Measurements from ENCODE around the gene PPP1R7. TPM values are rescaled to one million over a fixed set of nuclear protein-coding genes. Genes with fewer than 3 reads are reported as not detected.

Gene PPP1R7
- total RNA-seq, 1 experiment from 2014 or later: 24.0 TPM

DNA sequence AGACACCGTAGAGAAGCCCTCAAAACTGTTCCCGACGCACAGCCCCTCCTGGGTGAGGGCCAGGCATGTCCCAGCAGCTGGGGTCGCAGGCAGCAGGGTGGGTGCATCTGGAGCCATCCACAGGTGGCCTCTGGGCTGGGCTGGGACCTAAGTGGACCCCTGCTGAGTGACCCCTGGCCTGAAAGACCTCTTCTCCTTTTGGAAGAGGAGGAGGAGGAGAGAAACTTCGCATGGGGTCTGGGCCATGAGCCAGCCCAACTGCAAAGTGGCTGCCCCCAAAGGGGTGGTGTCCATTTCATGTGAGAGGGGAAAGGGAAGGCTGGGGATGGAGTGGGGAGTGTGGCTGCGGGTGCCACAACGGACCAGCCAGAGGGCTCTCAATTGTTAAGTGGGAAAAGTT, 63.3 kb downstream of the PPP1R7 start:
- in situ Hi-C loops (cut with HindIII; ENCODE audit: low pct_unique_long_range_greater_than_20kb, low sequenced_read_pairs): no loop called here
- no peak for DNase-seq (ENCODE audit: low read depth, low spot score)

DNA sequence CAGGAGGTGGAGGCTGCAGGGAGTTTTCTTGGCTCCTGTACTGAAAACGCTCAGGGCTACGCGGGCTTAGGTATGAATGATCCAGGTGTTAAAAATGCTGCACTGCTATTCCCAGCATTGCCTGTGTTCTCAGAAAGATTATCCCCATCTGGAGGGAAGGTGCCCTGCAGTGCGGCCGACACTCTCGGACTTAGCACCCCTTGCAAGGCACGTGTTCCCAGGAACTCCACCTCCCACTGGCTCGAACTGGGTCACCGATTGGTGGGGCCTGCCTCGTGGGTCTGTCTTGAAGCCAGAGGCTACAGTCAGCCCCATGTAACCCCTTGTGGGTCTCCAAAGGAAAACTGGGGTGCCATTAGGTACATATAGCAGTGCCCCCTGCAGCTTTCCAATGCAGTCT, 63.9 kb downstream of the PPP1R7 start:
- in situ Hi-C loops (cut with HindIII; ENCODE audit: low pct_unique_long_range_greater_than_20kb, low sequenced_read_pairs): no loop called here
- DNase-seq (ENCODE audit: low read depth, low spot score): no peak

DNA sequence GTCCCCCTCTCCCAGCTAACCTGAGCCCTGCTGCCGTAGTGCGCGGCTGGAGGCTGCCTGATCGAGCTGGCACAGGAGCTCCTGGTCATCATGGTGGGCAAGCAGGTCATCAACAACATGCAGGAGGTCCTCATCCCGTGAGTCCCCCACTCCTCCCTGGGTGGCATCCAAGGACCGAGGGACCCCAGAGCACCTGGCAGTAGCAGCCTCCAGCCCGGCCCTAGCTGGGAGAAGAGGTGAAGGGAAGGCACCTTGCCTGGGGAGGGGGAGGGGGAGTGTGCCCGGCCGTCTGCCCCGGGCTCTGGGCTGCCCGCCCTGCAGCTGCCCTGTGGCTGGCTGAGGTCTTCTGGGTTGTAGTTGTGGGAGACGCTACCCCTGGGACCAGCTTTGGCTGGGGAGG, 64.5 kb downstream of the PPP1R7 start:
- DNase-seq (ENCODE audit: low read depth, low spot score): no peak
- in situ Hi-C loops (cut with HindIII; ENCODE audit: low pct_unique_long_range_greater_than_20kb, low sequenced_read_pairs): no loop called here

DNA sequence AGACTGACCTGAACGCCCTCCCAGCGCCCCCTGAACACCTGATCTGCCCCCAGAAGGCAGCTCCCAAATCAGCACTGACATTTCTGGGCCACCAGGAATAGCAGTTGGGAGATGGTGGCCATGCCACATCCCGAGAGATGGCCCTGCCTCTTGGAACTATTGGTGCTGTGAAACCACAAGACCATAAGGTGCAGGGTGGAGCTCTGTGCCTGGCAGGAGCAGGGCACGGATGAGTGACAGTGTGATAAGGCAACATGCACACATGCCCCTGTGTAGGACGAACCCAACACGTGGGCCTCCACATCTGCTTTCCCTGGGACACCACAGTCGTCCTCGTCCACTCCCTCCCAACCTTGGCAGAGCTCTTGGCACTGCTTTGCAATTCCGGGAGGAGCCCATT, 65.2 kb downstream of the PPP1R7 start:
- in situ Hi-C loops (cut with HindIII; ENCODE audit: low pct_unique_long_range_greater_than_20kb, low sequenced_read_pairs): no loop called here
- DNase-seq (ENCODE audit: low read depth, low spot score): no peak

DNA sequence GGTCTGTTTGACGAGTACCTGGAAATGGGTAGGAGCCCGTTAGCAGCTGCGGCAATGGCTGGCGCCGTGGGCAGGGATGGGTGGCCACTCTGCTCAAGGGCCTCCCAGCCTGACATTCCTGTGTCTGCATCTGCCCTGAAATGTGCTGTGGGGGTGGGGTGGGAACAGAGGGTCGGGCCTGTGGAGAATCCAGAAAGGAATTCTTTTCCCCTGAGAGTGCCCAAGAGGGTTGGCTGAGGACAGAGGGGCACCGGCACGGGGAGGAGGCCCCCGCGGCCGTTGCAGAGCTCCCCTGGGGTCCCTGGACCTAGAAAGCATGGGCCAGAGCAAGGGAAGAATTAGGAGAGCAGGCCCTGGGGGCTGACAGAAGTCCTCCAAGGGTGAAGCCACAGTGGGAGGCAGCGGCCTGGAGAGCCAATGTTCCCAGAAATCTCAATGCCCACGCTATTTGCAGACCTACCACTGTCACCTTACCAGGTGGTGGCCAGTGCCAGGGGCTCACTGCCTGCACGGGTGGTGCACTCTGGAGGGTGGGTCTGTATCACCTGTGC, 66.0 kb downstream of the PPP1R7 start:
- DNase-seq (ENCODE audit: low read depth, low spot score): no peak
- in situ Hi-C loops (cut with HindIII; ENCODE audit: low pct_unique_long_range_greater_than_20kb, low sequenced_read_pairs): no loop called here

DNA sequence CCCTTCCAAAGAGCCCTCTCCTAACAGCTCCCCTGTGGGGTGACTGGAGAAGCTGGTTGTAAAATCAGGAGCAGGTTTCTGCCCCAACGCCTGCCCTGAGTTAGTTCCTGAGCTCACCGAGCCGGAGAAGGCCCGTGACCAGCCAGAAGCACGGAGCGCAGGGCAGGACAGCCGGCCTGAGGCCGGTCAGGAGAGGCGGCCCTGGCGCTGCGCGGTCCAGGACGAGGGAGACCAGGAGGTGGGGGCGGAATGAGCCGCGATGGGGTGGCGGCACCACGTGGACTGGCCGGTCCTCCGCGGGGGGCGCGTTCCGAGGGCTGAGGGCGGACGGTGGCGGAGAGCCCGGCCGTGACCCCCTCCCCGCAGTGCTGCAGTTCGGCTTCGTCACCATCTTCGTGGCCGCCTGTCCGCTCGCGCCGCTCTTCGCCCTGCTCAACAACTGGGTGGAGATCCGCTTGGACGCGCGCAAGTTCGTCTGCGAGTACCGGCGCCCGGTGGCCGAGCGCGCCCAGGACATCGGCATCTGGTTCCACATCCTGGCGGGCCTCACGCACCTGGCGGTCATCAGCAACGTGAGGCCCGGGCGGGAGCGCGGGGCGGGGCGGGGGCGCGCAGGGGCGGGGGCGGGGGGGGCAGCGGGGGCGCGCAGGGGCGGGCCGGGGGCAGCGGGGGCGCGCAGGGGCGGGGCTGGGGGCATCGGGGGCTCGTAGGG, 67.2 kb downstream of the PPP1R7 start:
- in situ Hi-C loops (cut with HindIII; ENCODE audit: low pct_unique_long_range_greater_than_20kb, low sequenced_read_pairs): no loop called here
- peak; percentile 26 for DNase-seq (ENCODE audit: low read depth, low spot score)

DNA sequence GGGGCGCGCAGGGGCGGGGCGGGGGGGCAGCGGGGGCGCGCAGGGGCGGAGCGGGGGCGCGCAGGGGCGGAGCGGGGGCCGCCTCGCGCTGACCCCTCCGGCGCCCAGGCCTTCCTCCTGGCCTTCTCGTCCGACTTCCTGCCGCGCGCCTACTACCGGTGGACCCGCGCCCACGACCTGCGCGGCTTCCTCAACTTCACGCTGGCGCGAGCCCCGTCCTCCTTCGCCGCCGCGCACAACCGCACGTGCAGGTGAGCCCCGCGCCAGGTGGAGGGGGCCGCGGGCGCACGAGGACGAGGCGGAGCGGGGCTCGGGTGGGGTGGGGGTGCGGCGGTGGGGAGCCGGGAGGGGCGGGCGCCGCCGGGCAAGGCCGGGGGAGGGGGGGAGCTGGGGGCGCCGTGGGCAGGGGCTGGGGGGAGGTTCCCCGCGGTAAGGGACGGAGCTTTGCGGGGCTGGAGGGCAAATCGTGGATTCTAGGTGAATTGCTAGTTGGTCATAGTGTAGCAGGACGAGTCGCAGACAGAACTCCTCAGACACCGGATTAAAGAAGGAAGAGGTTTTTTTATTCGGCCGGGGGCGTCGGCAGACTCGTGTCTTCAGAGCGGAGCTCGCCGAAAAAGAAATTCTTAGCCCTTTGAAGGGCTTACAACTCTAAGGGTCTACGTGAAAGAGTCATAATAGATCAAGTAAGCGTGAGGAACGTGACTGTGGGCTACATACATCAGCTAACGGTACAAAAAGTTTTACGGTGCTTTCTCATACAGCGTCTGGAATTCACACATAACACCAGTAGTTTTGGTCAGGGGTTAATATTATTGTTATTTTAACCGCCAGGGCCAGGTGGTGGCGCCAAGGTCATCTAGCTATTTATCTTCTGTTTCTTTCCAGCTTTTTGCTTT, 68.1 kb downstream of the PPP1R7 start:
- in situ Hi-C loops (cut with HindIII; ENCODE audit: low pct_unique_long_range_greater_than_20kb, low sequenced_read_pairs): no loop called here
- DNase-seq (ENCODE audit: low read depth, low spot score): peak; percentile 28

DNA sequence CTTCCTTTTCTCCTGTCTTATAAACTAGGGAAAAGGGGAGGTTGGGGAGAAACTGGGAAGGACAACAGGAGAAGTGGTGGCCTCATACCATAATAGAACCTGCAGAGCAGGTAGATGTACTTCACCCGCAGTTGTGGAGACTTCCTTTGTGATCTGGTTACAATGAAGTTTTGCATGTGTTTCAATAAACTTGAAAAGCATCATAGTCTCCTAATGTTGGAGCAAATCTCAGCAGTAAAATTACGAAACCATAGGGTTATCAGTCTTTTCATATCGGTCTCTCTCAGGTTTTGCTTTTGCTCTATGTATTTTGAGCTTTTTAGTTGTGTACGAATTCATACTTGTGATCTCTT, 68.7 kb downstream of the PPP1R7 start:
- no peak for DNase-seq (ENCODE audit: low read depth, low spot score)
- in situ Hi-C loops (cut with HindIII; ENCODE audit: low pct_unique_long_range_greater_than_20kb, low sequenced_read_pairs): no loop called here

DNA sequence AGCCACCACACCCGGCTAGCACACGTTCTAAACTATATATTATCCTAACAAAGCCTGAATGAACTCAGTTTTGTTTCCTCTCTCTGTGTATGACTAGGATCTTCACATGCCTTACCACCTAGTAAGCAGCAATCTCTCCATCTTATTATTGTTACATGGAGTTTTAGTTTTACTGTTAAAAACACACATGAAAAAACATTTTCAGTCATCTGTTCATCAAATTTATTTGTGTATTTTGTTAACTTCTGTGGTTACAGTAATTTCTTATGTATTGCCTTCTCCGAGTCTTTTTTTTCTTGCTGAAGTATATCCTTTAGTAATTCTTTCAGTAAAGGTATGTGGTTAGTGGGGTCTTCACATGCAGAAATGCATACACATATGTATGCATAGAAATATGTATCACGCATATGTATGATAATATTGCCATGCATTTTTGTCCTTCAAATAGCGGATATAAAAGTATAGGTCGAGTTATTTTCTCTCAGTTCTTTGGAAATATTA, 69.6 kb downstream of the PPP1R7 start:
- DNase-seq (ENCODE audit: low read depth, low spot score): no peak
- in situ Hi-C loops (cut with HindIII; ENCODE audit: low pct_unique_long_range_greater_than_20kb, low sequenced_read_pairs): no loop called here

DNA sequence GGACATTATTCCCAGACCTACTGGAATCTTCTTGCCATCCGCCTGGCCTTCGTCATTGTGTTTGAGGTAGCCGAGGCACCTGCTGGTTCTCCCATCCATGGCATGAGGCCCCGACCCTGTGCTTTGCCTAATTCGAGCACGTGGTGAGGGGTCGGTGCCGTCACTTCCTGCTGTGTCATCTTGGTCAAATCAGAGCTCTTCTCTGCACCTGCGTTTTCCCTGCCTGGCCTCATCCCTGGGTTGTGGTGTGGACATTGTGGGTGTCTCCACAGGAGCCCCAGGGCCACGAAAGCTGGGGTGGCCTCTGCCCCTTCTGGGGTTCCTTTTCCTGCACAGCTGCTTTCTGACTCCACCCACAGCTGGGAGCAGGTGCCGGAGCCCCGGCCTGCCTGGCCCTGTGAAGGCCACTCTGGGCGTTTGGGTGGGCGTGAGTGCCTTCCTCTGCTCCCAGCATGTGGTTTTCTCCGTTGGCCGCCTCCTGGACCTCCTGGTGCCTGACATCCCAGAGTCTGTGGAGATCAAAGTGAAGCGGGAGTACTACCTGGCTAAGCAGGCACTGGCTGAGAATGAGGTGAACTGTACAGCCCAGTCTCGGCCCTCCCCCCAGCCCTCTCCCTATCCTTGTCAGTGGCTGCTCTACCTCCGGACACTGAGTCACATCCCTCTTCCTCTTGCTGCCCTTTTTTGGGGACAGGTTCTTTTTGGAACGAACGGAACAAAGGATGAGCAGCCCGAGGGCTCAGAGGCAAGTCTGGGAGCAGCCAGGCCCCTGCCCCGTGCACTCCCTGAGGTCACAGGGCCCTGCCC, 73.1 kb downstream of the PPP1R7 start:
- in situ Hi-C loops (cut with HindIII; ENCODE audit: low pct_unique_long_range_greater_than_20kb, low sequenced_read_pairs): no loop called here
- DNase-seq (ENCODE audit: low read depth, low spot score): no peak

DNA sequence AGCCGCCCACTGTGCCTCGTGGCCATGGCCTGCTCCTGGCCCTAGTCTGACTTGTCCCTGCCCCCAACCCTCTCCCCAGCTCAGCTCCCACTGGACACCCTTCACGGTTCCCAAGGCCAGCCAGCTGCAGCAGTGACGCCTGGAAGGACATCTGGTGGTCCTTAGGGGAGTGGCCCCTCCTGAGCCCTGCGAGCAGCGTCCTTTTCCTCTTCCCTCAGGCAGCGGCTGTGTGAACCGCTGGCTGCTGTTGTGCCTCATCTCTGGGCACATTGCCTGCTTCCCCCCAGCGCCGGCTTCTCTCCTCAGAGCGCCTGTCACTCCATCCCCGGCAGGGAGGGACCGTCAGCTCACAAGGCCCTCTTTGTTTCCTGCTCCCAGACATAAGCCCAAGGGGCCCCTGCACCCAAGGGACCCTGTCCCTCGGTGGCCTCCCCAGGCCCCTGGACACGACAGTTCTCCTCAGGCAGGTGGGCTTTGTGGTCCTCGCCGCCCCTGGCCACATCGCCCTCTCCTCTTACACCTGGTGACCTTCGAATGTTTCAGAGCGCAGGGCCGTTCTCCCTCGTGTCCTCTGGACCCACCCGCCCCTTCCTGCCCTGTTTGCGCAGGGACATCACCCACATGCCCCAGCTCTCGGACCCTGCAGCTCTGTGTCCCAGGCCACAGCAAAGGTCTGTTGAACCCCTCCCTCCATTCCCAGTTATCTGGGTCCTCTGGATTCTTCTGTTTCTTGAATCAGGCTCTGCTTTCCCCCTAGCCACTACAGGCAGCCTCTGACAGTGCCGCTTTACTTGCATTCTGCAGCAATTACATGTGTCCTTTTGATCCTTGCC, 74.0 kb downstream of the PPP1R7 start:
- peak; percentile 13 for DNase-seq (ENCODE audit: low read depth, low spot score)
- in situ Hi-C loops (cut with HindIII; ENCODE audit: low pct_unique_long_range_greater_than_20kb, low sequenced_read_pairs): no loop called here

DNA sequence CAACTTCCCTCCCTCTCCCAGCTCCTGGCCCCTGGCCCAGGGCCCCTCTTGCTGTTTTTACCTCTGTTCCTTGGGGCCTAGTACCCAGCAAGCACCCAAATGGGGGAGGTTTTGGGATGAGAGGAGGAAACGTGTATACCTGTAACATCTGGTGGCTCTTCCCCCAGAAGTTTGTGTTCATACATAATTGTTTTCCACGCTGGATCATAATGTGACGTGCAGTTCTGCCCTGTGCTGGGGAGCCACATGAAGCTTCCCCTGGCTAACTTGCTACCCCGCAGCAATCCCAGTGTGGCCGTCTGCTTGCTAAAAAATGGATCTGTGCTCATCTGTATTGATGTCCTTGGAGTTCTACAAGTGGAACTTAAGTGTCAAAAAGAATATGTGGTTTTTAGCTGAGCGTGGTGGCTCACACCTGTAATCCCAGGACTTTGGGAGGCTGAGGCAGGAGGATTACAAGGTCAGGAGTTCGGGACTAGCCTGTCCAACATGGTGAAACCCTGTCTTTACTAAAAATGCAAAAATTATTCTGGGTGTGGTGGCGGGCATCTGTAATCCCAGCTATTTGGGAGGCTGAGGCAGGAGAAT, 74.7 kb downstream of the PPP1R7 start:
- in situ Hi-C loops (cut with HindIII; ENCODE audit: low pct_unique_long_range_greater_than_20kb, low sequenced_read_pairs): no loop called here
- DNase-seq (ENCODE audit: low read depth, low spot score): no peak

DNA sequence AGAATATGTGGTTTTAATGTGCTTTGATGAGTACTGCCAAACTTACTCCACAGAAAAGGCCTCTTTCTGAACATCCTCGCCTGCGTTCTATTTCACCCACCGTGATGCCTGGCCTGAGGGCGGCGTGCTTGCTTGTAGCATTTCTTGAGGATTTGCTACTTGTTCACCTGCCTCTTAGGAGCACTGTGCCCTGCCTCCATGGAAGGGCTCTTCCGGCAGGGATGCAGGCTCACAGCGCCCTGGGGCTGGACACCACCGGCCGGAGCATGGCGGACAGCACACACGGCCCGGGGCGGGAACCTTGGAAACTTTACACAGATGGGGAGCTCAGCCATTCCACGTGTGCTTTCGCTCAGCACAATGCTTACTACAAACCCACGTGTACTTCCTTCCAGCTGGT, 75.3 kb downstream of the PPP1R7 start:
- in situ Hi-C loops (cut with HindIII; ENCODE audit: low pct_unique_long_range_greater_than_20kb, low sequenced_read_pairs): no loop called here
- DNase-seq (ENCODE audit: low read depth, low spot score): no peak

DNA sequence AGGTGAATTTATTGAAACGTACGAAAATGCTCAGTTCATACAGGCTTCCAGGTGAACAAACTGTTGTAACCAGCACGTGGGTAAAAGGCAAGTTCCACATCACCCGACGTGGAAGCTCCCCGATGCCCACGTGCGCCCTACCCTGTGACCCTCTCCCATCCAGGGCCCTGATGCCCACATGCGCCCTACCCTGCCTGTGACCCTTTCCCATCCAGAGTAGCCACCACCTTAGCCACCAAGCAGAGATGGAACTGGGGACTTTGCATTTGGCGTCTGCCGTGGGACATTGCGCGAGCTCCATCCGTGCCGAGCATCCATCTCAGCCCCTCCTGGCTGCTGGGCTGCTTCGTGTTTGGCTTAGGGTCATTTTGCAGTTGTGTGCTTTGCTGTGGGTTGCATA, 75.7 kb downstream of the PPP1R7 start:
- DNase-seq (ENCODE audit: low read depth, low spot score): no peak
- in situ Hi-C loops (cut with HindIII; ENCODE audit: low pct_unique_long_range_greater_than_20kb, low sequenced_read_pairs): no loop called here

DNA sequence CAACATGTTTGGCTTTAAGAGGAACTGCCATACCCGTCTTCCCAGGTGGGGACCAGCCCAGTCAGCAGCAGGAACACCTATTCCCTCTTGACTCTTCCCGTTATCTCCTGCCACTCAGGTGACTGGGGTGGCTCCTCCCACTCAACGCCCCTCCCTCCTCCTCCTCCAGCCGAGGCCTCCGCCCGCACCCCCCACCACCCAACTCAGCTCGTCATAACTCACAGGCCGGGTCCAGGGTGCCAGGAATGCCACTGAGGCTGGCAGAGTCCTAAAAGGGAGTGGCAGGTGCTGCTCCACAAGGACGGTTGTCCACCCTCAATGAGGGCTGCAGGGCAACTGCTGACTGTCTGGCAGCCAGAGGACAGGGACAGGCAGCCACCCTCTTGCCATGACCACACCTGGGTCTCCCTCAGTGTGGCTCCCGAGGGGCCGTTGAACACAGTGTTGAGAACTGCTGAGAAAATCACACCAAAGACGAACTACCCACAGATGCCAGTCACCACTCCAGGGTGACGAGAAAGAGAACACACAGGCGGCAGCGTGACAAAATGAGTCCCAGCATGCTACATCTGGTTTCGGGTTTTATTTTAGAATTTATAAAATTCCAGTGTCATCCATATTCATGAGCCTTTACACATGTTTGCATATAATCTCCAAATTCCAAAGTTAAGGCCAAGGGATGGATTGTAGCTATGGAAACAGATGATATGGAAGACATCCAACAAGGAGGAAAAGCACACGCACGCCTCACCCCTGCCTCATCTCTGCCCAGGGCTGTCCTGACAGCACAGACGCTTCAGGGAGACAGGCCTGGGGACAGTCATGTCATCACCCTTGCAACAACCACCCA, 76.7 kb downstream of the PPP1R7 start:
- in situ Hi-C loops (cut with HindIII; ENCODE audit: low pct_unique_long_range_greater_than_20kb, low sequenced_read_pairs): no loop called here
- no peak for DNase-seq (ENCODE audit: low read depth, low spot score)

DNA sequence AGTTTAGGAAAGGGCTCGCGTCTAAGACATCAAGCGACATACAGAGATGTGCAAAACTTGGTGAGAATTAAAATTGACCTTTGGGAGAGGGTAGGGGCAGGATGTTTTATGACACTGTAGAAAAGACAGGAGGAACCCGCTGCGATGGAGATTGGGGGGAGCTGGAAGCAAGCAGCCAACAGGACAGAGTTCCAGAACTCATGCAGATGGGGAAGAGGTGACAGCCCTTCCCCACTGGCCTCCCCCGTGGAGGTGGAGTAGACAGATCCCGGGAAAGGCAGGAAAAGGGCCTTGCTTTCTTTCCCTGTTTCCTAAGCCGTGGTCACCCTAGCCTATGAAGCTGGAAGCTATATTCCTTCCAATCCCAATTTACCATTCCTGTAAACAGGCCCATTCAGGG, 77.3 kb downstream of the PPP1R7 start:
- DNase-seq (ENCODE audit: low read depth, low spot score): no peak

More for the DNA sequence above, 77.3 kb downstream of the PPP1R7 start:
- in situ Hi-C loops (cut with HindIII; ENCODE audit: low pct_unique_long_range_greater_than_20kb, low sequenced_read_pairs): no loop called here
